Natural killer cell (primary cell): Measurements from ENCODE around the gene PLXNA4. TPM values are rescaled to one million over a fixed set of nuclear protein-coding genes. Genes with fewer than 3 reads are reported as not detected.

ENCODE experiments used
- ATAC-seq, 3 donors: fragments of 150-1000 bp in 2 of 3; fragments of 200-7000 bp in 1 of 3; cut with Tn5 transposase; 1 replicate in 1 of 3; 2 replicates in 2 of 3; pipeline ENCODE4 v1.10.0; 2021; ENCODE audit warnings: mild to moderate bottlenecking in 2 of 3, moderate library complexity in 2 of 3
- DNase-seq, 2 donors: peaks; one replicate each; pipeline versions ENCODE4 v3.0.0 to v3.0.0-alpha.2; 2013 to 2021; ENCODE audit warnings: mixed read lengths in 1 of 2
- H3K27ac ChIP-seq: one replicate; pipeline ENCODE4 v1.5.1; 2013; ENCODE audit warnings: mild to moderate bottlenecking, low read length
- H3K27me3 ChIP-seq: one replicate; pipeline ENCODE4 v1.6.1; 2013; ENCODE audit warnings: low read length; ENCODE audit not compliant: control insufficient read depth, insufficient read depth
- H3K36me3 ChIP-seq: one replicate; pipeline ENCODE4 v1.6.1; 2013; ENCODE audit warnings: low read length; ENCODE audit not compliant: control insufficient read depth, insufficient read depth
- H3K4me1 ChIP-seq: one replicate; pipeline ENCODE4 v1.6.1; 2013; ENCODE audit warnings: low read length; ENCODE audit not compliant: control insufficient read depth, insufficient read depth
- H3K4me3 ChIP-seq: one replicate; pipeline ENCODE4 v1.5.1; 2013; ENCODE audit warnings: low read length
- H3K9me3 ChIP-seq: one replicate; pipeline ENCODE4 v1.6.1; 2013; ENCODE audit warnings: low read length; ENCODE audit not compliant: control insufficient read depth, insufficient read depth
- H3K27ac Mint-ChIP-seq, 2 donors: one replicate each; pipeline ENCODE4 v1.8.0; 2022; ENCODE audit warnings: mild to moderate bottlenecking in 2 of 2, mixed read lengths in 2 of 2, moderate library complexity in 1 of 2
- H3K27me3 Mint-ChIP-seq, 2 donors: one replicate each; pipeline ENCODE4 v1.8.0; 2022; ENCODE audit warnings: low read depth in 2 of 2, mixed read lengths in 2 of 2
- H3K36me3 Mint-ChIP-seq: one replicate; pipeline ENCODE4 v1.8.0; 2022; ENCODE audit warnings: mixed read lengths
- H3K4me1 Mint-ChIP-seq, 2 donors: one replicate each; pipeline ENCODE4 v1.8.0; 2022; ENCODE audit warnings: mixed read lengths in 2 of 2
- H3K4me3 Mint-ChIP-seq: one replicate; pipeline ENCODE4 v1.8.0; 2022; ENCODE audit warnings: mild to moderate bottlenecking, moderate library complexity, mixed read lengths
- H3K9me3 Mint-ChIP-seq, 2 donors: one replicate each; pipeline ENCODE4 v1.8.0; 2022; ENCODE audit warnings: mixed read lengths in 2 of 2
- WGBS: methylation state at CpG from one replicate; pipeline ENCODE4 v1.1.7; 2013; ENCODE audit warnings: missing lambda C conversion rate; ENCODE audit not compliant: insufficient coverage; 5-methylcytosine and 5-hydroxymethylcytosine counted together
- intact Hi-C: fragments of 100-400 bp; cut with micrococcal nuclease; formaldehyde crosslinking; loops from one replicate; pipeline ENCODE4 v1.14.2; 2022
- total RNA-seq, 4 donors: library from RNA; stranded (reverse); fragments of 120-200 nt in 1 of 4; gene quantifications; one replicate each; pipeline versions ENCODE4 v1.2.3 to v1.2.4, GENCODE V29; 2013 to 2022
- TF ChIP-seq, protein P1 (sequence below): fragments of 200-600 bp; IDR thresholded peaks from one replicate; pipeline ENCODE4 v1.8.0; 2022; ENCODE audit warnings: antibody characterized with exemption

The PLXNA4 gene
- total RNA-seq, 3 donors from 2014 or later (not counting 1 experiment from before 2014, with no cell fraction given): 5.1 to 15.3 (median 10.9) TPM

DNA sequence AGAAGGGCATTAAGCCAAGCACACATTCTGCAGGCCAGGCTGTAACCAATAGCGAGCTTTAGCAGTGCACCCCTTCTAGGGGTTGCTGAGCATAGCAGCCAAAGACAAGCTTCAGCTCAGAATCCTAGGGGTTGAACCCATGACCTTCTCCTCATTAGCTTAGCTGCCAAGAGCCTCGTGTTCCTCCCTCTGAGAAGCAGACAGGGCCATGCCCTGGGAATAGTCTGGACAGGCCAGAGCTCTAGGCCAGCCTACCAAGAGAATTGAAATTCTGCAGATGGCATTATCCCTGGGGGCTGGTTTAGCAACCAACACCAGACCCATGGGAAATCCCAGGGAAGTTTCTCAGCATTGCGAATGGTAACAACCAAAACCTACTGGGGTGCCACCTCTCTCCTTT lies 77.2 kb downstream of the PLXNA4 start:
- H3K4me3 ChIP-seq: no peak overlapping the region
- H3K36me3 ChIP-seq: no peaks in the 10 kb centered on the region
- no peaks in the 10 kb centered on the region for H3K9me3 Mint-ChIP-seq
- H3K27me3 Mint-ChIP-seq: peaks cover 0 to 6% of the 10 kb centered on the region in 2 donors
- no peaks in the 10 kb centered on the region for H3K27me3 ChIP-seq
- intact Hi-C loops: no loop called here
- TF ChIP-seq, protein P1, sequence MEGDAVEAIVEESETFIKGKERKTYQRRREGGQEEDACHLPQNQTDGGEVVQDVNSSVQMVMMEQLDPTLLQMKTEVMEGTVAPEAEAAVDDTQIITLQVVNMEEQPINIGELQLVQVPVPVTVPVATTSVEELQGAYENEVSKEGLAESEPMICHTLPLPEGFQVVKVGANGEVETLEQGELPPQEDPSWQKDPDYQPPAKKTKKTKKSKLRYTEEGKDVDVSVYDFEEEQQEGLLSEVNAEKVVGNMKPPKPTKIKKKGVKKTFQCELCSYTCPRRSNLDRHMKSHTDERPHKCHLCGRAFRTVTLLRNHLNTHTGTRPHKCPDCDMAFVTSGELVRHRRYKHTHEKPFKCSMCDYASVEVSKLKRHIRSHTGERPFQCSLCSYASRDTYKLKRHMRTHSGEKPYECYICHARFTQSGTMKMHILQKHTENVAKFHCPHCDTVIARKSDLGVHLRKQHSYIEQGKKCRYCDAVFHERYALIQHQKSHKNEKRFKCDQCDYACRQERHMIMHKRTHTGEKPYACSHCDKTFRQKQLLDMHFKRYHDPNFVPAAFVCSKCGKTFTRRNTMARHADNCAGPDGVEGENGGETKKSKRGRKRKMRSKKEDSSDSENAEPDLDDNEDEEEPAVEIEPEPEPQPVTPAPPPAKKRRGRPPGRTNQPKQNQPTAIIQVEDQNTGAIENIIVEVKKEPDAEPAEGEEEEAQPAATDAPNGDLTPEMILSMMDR: no peak
- H3K4me1 ChIP-seq: no peaks in the 10 kb centered on the region
- H3K4me3 Mint-ChIP-seq: no peak overlapping the region
- DNase-seq: no peak
- no peaks in the 10 kb centered on the region for H3K9me3 ChIP-seq
- ATAC-seq: no peak
- H3K36me3 Mint-ChIP-seq: no peaks in the 10 kb centered on the region
- no peak overlapping the region for H3K27ac Mint-ChIP-seq
- H3K4me1 Mint-ChIP-seq: peaks cover 0 to 4% of the 10 kb centered on the region in 2 donors
- no peak overlapping the region for H3K27ac ChIP-seq
- 89% methylated on average over 3 of the region's 3 CpGs for WGBS

DNA sequence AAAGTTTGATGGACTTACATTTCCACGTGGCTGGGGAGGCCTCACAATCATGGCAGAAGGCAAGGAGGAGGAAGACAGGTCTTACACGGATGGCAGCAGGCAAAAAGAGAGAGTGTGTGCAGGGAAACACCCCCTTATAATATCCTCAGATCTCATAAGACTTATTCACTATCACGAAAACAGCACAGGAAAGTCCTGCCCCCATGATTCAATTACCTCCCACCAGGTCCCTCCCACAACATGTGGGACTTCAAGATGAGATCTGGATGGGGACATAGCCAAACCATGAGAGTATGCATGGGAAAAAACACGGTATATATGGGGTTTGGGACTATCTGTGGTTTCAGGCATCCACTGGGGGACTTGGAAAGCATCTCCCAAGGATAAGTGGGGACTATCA lies 78.0 kb downstream of the PLXNA4 start:
- no peaks in the 10 kb centered on the region for H3K27me3 ChIP-seq
- H3K4me3 ChIP-seq: no peak overlapping the region
- Mint-ChIP-seq H3K27me3 (peaks cover 0 to 6% of the 10 kb centered on the region in 2 donors), H3K27ac (no peak overlapping the region), H3K36me3 (no peaks in the 10 kb centered on the region), H3K4me1 (peaks cover 0 to 4% of the 10 kb centered on the region in 2 donors), H3K9me3 (no peaks in the 10 kb centered on the region), H3K4me3 (no peak overlapping the region)
- intact Hi-C loops: no loop called here
- no peak overlapping the region for H3K27ac ChIP-seq
- H3K9me3 ChIP-seq: no peaks in the 10 kb centered on the region
- H3K36me3 ChIP-seq: no peaks in the 10 kb centered on the region
- no peak for ATAC-seq
- TF ChIP-seq, protein P1: no peak
- no peaks in the 10 kb centered on the region for H3K4me1 ChIP-seq
- DNase-seq: no peak
- 85% methylated on average over 4 of the region's 4 CpGs for WGBS

DNA sequence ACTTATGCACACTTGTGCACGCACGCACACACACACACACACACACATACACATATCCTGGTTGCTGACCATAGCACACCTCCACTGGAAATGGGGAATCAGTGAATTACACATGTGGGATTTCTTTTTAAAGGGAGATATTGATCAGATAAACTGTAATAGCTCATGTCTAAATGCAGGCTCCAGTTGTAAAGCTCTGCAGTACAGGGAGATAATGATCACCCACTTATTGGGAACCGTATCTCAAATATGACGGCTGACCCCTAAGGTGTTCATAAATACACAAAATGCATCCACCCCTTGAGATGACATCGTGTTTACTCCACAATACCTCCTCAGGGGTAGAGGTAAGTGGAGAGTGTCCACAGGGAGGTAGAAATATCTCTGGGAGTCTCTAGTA lies 79.2 kb downstream of the PLXNA4 start:
- Mint-ChIP-seq H3K27ac (no peak overlapping the region), H3K4me3 (no peak overlapping the region), H3K27me3 (peaks cover 0 to 6% of the 10 kb centered on the region in 2 donors), H3K4me1 (peaks cover 0 to 13% of the 10 kb centered on the region in 2 donors), H3K9me3 (no peaks in the 10 kb centered on the region), H3K36me3 (no peaks in the 10 kb centered on the region)
- DNase-seq (no peak), ATAC-seq (no peak)
- Histone ChIP-seq H3K4me3 (no peak overlapping the region), H3K27me3 (no peaks in the 10 kb centered on the region), H3K36me3 (no peaks in the 10 kb centered on the region), H3K9me3 (no peaks in the 10 kb centered on the region), H3K4me1 (peaks cover 6% of the 10 kb centered on the region), H3K27ac (no peak overlapping the region)
- WGBS: 85% methylated on average over 4 of the region's 5 CpGs
- intact Hi-C loops: no loop called here
- TF ChIP-seq, protein P1: no peak

DNA sequence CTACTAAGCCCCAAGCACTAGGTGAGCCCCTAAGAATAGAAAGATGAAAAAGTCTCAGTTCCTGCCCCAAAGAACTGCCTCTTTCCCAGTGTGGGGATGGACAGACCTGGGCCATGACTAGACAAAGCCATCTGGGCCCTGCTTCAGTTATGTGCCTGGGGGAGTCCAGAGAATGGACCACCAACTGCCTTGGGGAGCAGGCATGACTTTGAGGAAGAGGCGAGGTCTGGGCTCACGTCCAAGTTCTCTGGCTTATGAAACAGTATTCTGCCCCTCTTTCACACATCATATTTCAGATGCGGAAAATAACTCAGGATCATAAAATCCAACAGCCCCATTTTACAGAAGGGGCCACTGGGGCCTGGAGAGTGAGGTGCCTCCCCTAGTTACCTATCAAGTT lies 80.3 kb downstream of the PLXNA4 start:
- H3K4me1 ChIP-seq: peaks cover 12% of the 10 kb centered on the region
- H3K27me3 ChIP-seq: no peaks in the 10 kb centered on the region
- WGBS: 67% methylated on average over 3 of the region's 3 CpGs
- TF ChIP-seq, protein P1: no peak
- Mint-ChIP-seq H3K9me3 (no peaks in the 10 kb centered on the region), H3K27ac (no peak overlapping the region), H3K4me1 (peaks cover 10 to 23% of the 10 kb centered on the region in 2 donors), H3K4me3 (no peak overlapping the region), H3K27me3 (peaks cover 0 to 2% of the 10 kb centered on the region in 2 donors), H3K36me3 (no peaks in the 10 kb centered on the region)
- DNase-seq (no peak), ATAC-seq (no peak)
- H3K27ac ChIP-seq: no peak overlapping the region
- intact Hi-C loops: no loop called here
- no peaks in the 10 kb centered on the region for H3K9me3 ChIP-seq
- no peak overlapping the region for H3K4me3 ChIP-seq
- no peaks in the 10 kb centered on the region for H3K36me3 ChIP-seq
